Measurements from ENCODE around the gene PDCD1LG2.

The PDCD1LG2 gene

DNA sequence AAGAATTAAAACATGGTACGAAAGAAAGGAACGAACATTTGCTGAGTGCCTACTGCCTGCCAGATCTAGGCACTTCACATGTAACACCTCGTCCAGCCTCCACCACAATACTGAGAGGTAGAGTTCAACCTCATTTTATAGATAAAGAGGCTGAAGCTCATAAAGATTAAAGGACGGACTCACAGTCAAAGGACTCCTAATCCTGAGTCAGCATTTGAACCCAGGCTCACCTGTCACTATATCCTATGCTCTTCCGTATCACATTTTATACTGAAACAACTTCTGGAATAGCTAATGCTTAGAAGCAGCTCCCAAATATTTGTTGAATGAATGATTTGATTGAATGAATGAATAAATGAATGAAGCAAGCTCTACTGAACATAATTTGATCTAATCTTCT, 22.5 kb downstream of the PDCD1LG2 start:
- no peak for DNase-seq

DNA sequence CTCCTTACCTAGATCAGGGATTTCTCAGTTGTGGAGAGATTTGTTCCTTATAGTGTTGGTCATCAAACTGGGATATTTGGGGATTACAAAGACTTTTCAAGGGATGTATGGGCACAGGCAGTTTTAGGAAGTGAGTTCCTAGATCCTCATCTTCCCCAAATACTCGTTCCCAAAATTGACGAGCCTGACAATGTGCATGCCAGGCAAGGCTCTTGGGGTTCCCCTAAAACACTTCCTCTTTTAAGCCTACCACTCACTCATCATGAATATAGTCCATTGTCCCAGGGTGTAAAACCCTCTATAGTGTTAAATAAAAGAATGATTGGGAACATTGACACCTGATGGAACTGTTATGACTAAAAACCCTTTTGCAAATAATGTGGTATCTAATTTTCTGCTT, 26.4 kb downstream of the PDCD1LG2 start:
- DNase-seq, result peak in 1 of 2 experiments; percentile 21

DNA sequence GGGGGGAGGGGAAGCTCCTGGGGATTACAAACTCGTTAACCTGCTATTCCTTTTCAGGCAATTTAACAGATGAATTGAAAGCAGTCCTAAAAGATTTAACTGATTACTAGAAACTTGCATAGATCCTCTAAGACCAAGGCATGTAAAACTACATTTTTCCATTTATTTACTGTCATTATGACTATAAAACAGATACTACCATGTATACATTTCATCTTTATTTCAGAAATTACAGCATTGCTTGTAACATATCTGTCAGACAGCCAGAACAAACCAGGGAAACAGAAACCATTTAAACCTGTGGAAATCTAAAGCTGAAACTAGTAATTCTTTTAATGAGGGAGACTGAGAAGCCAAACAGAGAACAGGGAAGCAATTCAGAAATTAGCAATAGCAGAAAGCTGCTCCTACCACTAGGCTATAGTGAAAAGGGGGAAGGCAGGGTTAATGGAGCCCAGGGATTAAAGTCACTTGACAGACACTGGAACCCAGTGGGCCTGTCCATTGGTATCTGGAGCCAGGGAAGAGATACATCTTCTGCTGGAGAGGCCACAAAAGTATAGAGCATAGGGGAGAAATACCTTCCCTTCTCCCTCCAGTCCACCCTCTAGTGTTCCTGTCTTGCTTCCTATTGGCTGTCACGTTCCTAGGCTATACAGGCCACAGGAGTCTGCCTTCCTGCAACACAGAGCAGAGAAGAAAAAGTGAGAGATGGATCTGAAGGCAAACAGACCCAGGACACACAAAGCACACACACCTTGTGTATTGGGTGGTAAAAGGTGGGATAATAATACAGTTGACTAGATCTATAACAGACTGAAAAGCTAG, 33.8 kb downstream of the PDCD1LG2 start:
- no peak for DNase-seq

GRCh38 chr9:5549658-5550650, 39.6 kb downstream of the PDCD1LG2 start:
- no peak for DNase-seq

- no peak for DNase-seq
Measured at GRCh38 chr9:5551368-5552150, 41.2 kb downstream of the PDCD1LG2 start.

- no peak for DNase-seq
Measured at GRCh38 chr9:5552301-5552700, 42.0 kb downstream of the PDCD1LG2 start.

DNA sequence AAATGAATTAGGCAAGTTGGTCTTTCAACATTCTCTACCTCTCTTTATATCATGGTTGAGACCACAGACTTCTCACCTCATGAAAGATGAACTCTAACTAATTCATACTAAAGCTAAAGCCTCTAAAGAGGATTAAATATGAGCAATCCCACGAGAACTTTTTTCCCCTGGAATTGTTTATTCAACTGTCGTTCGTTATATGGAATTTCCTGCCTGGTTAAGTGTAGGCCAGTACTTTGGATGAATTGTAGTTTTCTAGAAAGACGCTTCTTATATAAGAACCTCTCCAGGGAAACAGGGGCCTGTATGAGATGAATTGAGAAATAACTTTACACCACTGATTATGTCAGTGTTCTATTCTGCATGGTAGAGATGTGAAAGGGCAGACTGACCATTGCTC, 42.9 kb downstream of the PDCD1LG2 start:
- no peak for DNase-seq

GRCh38 chr9:5554254-5554653, 43.9 kb downstream of the PDCD1LG2 start:
- no peak for DNase-seq

GRCh38 chr9:5556101-5556705, 45.9 kb downstream of the PDCD1LG2 start:
- peak; percentile 11 to 39 for DNase-seq

DNA sequence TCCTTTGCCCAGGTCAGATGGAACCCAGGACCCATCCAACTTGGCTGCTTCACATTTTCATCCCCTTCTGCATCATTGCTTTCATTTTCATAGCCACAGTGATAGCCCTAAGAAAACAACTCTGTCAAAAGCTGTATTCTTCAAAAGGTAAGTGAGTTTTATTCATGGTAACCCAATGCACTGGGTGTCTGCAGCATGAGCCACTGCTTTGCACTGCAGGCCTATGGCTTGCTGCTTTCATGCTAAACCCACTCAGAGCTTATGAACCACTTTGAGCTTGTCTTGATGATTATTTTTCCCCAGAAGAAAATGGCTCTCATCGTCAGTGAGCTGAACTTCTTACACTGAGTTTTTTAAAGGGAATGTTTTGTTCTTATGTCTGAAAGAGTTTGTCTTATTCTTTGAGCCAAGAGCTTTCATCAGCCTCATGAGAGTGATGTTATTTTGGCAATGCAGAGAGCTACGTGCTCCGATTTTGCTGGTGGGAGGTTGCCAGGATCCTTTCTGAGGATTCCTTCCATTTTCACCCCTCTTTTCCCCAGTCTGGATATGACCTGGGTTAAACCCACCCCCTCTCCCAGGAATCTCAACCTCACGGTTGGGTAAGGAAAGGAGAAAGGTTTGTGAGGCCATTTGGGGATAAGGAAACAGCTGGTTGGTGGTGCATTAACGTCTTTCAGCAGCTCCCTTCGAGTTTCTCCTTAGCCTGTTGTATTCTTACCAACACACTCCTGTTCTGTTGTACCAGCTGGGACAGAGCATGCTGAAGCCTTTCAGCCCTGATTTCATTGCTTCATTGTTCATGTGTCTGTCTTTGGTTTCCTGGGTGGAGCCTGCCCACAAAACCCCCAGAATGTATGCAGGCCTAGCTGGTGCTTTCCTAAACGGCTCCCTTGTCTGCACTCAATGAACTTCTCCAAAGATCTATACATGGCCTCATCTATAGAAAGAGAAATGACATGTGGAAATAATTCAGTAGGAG, 47.6 kb downstream of the PDCD1LG2 start:
- DNase-seq, result peak; percentile 92 to 93

- no peak for DNase-seq
Measured at GRCh38 chr9:5559659-5560058, 49.3 kb downstream of the PDCD1LG2 start.

- no peak for DNase-seq
Measured at GRCh38 chr9:5560443-5561100, 50.2 kb downstream of the PDCD1LG2 start.

GRCh38 chr9:5561828-5562488, 51.6 kb downstream of the PDCD1LG2 start:
- DNase-seq, result no peak

DNA sequence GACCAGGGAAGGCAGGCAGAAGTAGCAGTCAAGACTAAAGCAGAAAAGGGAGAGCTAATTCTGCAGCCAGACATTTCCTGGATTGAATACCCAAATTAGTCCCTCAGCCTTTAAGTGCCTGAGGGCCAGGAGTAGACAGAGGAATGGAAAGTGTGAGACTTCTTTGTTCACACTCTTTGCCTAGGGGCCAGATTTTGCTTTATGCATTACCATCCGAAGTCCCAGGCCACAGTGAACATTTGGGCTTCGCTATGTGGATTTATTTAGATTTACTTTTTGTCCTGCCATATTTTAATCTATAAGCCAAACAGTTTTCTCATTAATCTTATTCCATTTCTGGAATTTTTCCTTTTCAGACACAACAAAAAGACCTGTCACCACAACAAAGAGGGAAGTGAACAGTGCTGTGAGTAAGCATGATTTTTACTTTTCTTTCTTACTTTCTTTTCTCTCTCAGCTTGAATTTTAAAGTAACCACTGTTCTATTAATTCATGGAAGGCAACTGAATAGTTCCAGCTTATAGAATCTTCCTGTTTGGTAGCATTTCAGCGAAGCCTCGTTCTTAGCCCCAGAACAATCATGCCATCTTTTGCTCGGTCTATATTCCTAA, 52.6 kb downstream of the PDCD1LG2 start:
- DNase-seq, result peak in 1 of 2 experiments; percentile 10

GRCh38 chr9:5563417-5563815, 53.1 kb downstream of the PDCD1LG2 start:
- DNase-seq, result no peak

DNA sequence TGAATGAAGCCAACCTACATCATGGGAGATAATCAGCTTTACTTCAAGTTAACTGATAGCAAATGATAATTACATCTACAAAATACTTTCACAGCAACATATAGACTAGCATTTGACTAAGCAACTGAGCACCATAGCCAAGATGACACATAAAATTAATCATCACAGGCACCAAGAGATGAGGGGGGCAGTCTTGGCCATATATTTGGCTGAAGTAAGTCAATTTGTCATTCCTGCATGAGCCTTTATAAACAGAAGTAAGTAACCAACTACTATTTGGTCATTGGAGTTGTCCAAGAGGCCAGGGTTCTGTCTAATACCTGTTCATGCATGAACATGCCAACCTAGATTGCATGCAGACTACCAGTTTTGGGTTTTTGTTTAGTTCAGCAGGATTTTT, 53.6 kb downstream of the PDCD1LG2 start:
- DNase-seq, result no peak

DNA sequence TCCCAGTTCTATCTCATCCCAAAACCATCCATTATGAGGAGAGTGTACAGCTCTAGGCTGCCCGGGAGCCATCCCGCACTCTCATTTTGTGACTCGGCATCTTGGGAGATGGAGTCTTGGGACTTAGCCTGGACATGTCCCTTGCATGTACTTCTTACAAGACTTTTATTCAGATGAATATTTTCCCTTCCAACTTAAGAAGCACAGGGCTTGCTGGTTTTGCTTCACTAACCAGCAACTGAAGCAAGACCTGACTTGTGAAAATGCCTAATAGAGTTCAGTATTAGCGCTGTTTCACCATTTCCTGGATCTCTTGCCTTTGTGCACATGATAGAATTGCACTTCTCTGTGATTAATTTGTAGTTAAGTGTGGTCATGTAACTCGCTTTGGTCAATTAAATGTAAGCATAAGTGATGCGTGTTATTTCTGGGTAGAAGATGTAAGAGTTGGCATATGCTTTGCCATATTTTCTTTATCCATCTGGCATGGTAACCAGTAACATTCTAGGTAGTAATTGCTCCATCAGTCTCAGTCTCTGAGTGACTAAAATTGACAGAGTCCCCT, 55.8 kb downstream of the PDCD1LG2 start:
- DNase-seq, result peak; percentile 81 to 83

DNA sequence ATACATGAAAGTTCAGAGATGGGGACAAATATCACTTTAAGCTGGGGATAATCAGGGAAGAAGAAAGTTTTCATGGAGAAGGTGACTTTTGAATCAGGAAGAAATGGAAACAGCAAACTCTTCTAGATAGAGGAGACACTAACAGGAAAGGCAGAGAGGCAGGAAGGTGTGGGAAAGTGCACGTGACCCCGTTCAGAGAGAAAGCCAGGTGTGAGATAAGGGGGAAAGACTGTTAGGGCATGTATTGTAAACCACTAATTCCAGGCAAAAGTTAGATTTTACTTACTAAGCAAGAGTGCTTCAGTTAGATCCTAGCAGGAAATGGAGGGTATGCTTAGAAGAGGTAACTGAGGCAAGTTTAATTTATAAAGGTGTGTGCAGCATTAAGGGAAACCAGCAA, 58.5 kb downstream of the PDCD1LG2 start:
- no peak for DNase-seq

DNA sequence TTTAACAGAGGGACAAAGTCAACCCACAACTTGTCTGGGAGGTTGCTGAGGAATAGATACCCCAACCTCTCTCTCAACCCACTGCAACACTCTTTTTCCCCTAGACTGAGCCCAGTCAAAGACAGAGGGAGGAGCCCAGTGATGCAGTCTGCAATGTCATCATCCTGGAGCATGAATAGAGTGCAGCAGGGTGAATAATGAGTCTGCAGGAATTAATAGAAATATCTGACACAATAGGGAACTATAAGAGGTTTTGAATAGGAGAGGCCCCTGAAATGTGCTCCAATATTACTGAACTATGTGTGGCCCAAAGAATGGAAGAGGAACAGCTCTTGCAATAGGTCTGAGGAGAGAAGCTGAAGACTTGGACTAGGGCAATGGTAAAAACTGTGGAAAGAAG, 59.1 kb downstream of the PDCD1LG2 start:
- DNase-seq, result peak; percentile 64 to 70

Measured in AML-193 (cell line).